ENCODE measurements around the gene DEFB121. TPM values are rescaled to one million over a fixed set of nuclear protein-coding genes. Genes with fewer than 3 reads are reported as not detected.

The DEFB121 gene
- total and polyA plus RNA-seq, 2 of the 8 experiments (the other 6 are each of a cell fraction or from before 2014, with no cell fraction given) = not detected

DNA sequence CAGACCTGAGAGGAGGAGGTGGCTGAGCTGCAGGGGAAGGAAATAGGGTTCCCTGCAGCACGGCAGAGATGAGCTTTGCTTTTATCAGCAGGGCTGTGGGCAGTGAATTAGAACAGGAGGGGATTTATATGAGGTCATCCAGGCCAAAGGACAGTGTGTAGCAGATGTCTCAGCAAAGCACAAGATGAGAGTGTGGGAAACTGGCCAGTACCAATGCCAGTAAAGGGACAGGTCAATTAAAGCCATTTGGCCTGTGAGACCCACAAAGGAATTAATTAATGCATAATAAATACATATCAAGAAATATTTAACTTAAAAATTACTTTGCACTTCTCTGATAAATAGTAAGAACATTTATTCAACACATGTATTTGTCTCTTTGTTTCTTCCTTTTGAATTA is 15.5 kb downstream of the DEFB121 start, which contains the start of gene DEFB119:
DEFB119 (minus strand) TSS at position 101 of the 400 bp plus-strand sequence. CDS start 107 bp downstream, outside the sequence.
- Histone ChIP-seq H2AFZ (ENCODE audit: low read length) (no peak within 1 kb of the TSS), H3K79me2 (ENCODE audit: control insufficient read depth in 1 of 2, insufficient read depth in 2 of 2, low read length in 2 of 2) (no peaks in the 10 kb centered on the region), H3K27ac (ENCODE audit: low read depth, low read length) (no peak within 1 kb of the TSS), H2BK5ac (ENCODE audit: low read depth, low read length) (no peak within 1 kb of the TSS), H3K4me2 (ENCODE audit: insufficient read depth in 1 of 2, low read depth in 2 of 2, low read length in 2 of 2) (no peak within 1 kb of the TSS), H3K4ac (replicated peaks; ENCODE audit: insufficient read length, low read depth, low read length) (no peak within 1 kb of the TSS), H2BK120ac (replicated peaks; ENCODE audit: low read depth, low read length) (no peak within 1 kb of the TSS), H3K18ac (ENCODE audit: extremely low read depth, low read length) (no peak within 1 kb of the TSS), H4K5ac (ENCODE audit: insufficient read length, low read depth, low read length) (no peak within 1 kb of the TSS), H2BK20ac (ENCODE audit: low read length) (no peak within 1 kb of the TSS), H3K79me1 (ENCODE audit: low read depth, low read length) (no peaks in the 10 kb centered on the region), H3K23me2 (ENCODE audit: low read depth, low read length) (no peaks in the 10 kb centered on the region; the same call in 1 of the 2 replicates), H2BK12ac (ENCODE audit: low read depth, low read length) (no peak within 1 kb of the TSS), H3K27me3 (replicated peaks in 1 of 4; ENCODE audit: control insufficient read depth in 3 of 4, extremely low read depth in 1 of 4, insufficient read depth in 3 of 4, low read length in 3 of 4) (peaks cover 0 to 2% (median 0%) of the 10 kb centered on the region in 4 experiments; a peak in 1 of 7 replicates), H3K14ac (ENCODE audit: insufficient read length) (no peak within 1 kb of the TSS), H4K8ac (ENCODE audit: extremely low read depth, insufficient read depth, low read length) (no peak within 1 kb of the TSS), H3K9me3 (ENCODE audit: insufficient read depth in 2 of 2, low read depth in 1 of 2, low read length in 1 of 2) (peaks cover 79 to 85% of the 10 kb centered on the region in 2 experiments), H2BK15ac (ENCODE audit: low read length) (no peak within 1 kb of the TSS), H4K20me1 (replicated peaks in 1 of 2; ENCODE audit: control insufficient read depth in 1 of 2, insufficient read depth in 2 of 2, low read length in 2 of 2) (no peaks in the 10 kb centered on the region), H3K36me3 (ENCODE audit: control insufficient read depth in 2 of 4, insufficient read depth in 4 of 4, low read length in 3 of 4) (no peaks in the 10 kb centered on the region; a peak in 1 of 8 replicates), H3K56ac (replicated peaks; ENCODE audit: insufficient read length, low read depth, low read length) (no peak within 1 kb of the TSS), H3K4me3 (ENCODE audit: extremely low read depth in 1 of 4, insufficient read depth in 2 of 4, low read depth in 3 of 4, low read length in 4 of 4) (no peak within 1 kb of the TSS), H3K9ac (replicated peaks in 1 of 4; ENCODE audit: extremely low read depth in 1 of 4, low read depth in 3 of 4, low read length in 3 of 4) (no peak within 1 kb of the TSS), H3K23ac (ENCODE audit: insufficient read length) (no peak within 1 kb of the TSS), H2AK5ac (ENCODE audit: low read depth, low read length) (no peak within 1 kb of the TSS), H4K91ac (replicated peaks; ENCODE audit: insufficient read length, low read length) (no peak within 1 kb of the TSS), H3K4me1 (replicated peaks in 1 of 4; ENCODE audit: control insufficient read depth in 3 of 4, insufficient read depth in 4 of 4, low read length in 3 of 4) (no peaks in the 10 kb centered on the region)
- 55% methylated on average over 1 of the region's 1 CpG; no CpG with 5 or more reads in 1 of the 2 experiments for WGBS, 2 experiments (ENCODE audit: extremely low coverage in 1 of 2, insufficient coverage in 1 of 2, insufficient read length in 1 of 2, insufficient replicate concordance in 2 of 2, low coverage in 1 of 2, low lambda C conversion rate in 2 of 2, missing lambda C conversion rate in 1 of 2)
- POLR2A ChIA-PET (ENCODE audit: partially characterized antibody) = no interaction called here
- DNase-seq (ENCODE audit: low read depth in 1 of 2, low spot score in 2 of 2) (no peak), FAIRE-seq (no peak)
- CTCF ChIA-PET (ENCODE audit: partially characterized antibody) = no interaction called here
- TF ChIP-seq SP2 (IDR thresholded peaks at IDR 0.05; ENCODE audit: low read length) (no peak), KDM5A (IDR thresholded peaks at IDR 0.05; ENCODE audit: low read length) (no peak), SUZ12 (IDR thresholded peaks at IDR 0.05; ENCODE audit: low read length) (no peak), HDAC2 (IDR thresholded peaks at IDR 0.05; ENCODE audit: borderline replicate concordance in 1 of 2, low read depth in 2 of 2, low read length in 2 of 2) (no peak)
